GM18499 (cell line): ENCODE results near the gene SARDH.
"Not testable (repeated sequence)": the region's sequence is repeated elsewhere in the genome, so short reads cannot be mapped to it uniquely, and the experiment has no call there.

Experiments used
- ATAC-seq: cut with Tn5 transposase; IDR thresholded peaks from one replicate; pipeline ENCODE4 v1.9.1; 2021; ENCODE audit warnings: moderate number of reproducible peaks; ENCODE audit not compliant: insufficient read depth, unreplicated experiment

The SARDH gene

GRCh38 chr9:133775951-133776905 is 38.1 kb upstream of the SARDH start:
- ATAC-seq, result no peak

- no peak for ATAC-seq
Observed at GRCh38 chr9:133775291-133775690, 37.1 kb upstream of the SARDH start.

GRCh38 chr9:133774799-133775198 is 36.6 kb upstream of the SARDH start:
- no peak for ATAC-seq

GRCh38 chr9:133773889-133774655 is 35.9 kb upstream of the SARDH start:
- no peak for ATAC-seq

- no peak for ATAC-seq
Observed at GRCh38 chr9:133772581-133772980, 34.4 kb upstream of the SARDH start.

- no peak for ATAC-seq
Observed at GRCh38 chr9:133771486-133772482, 33.6 kb upstream of the SARDH start.

- ATAC-seq, result no peak
Observed at GRCh38 chr9:133770076-133770777, 32.1 kb upstream of the SARDH start.

GRCh38 chr9:133769511-133770075 is 31.4 kb upstream of the SARDH start:
- ATAC-seq, result no peak

- ATAC-seq, result no peak
Observed at GRCh38 chr9:133768859-133769510, 30.8 kb upstream of the SARDH start.

GRCh38 chr9:133768371-133768858 is 30.3 kb upstream of the SARDH start:
- no peak for ATAC-seq

GRCh38 chr9:133767625-133768024 is 29.5 kb upstream of the SARDH start:
- no peak for ATAC-seq

GRCh38 chr9:133767008-133767407 is 28.9 kb upstream of the SARDH start:
- ATAC-seq, result no peak

- ATAC-seq, result not testable (repeated sequence)
Observed at GRCh38 chr9:133766234-133766633, 28.1 kb upstream of the SARDH start.

- ATAC-seq, result no peak
Observed at GRCh38 chr9:133763272-133764183, 25.4 kb upstream of the SARDH start.

- ATAC-seq, result no peak
Observed at GRCh38 chr9:133762488-133763271, 24.5 kb upstream of the SARDH start.

- no peak for ATAC-seq
Observed at GRCh38 chr9:133761641-133762248, 23.6 kb upstream of the SARDH start.
